Activated T-cell treated with anti-CD3 and anti-CD28 coated beads, Interleukin-2, amount 50 U/mL, for 1 hour (primary cell): ENCODE data around the gene CD300LD.

ENCODE experiments used
- DNase-seq: peaks from one replicate; pipeline ENCODE4 v3.0.0-alpha.2; 2020

The CD300LD gene

GRCh38 chr17:74542727-74543383 is 49.2 kb downstream of the CD300LD start:
- DNase-seq, result no peak

GRCh38 chr17:74542166-74542565 is 49.9 kb downstream of the CD300LD start:
- DNase-seq, result no peak

GRCh38 chr17:74541176-74542111 is 50.6 kb downstream of the CD300LD start:
- no peak for DNase-seq

GRCh38 chr17:74539281-74539820 is 52.7 kb downstream of the CD300LD start:
- no peak for DNase-seq

- no peak for DNase-seq
These were observed 55.2 kb downstream of the CD300LD start for GRCh38 chr17:74536890-74537289.

DNA sequence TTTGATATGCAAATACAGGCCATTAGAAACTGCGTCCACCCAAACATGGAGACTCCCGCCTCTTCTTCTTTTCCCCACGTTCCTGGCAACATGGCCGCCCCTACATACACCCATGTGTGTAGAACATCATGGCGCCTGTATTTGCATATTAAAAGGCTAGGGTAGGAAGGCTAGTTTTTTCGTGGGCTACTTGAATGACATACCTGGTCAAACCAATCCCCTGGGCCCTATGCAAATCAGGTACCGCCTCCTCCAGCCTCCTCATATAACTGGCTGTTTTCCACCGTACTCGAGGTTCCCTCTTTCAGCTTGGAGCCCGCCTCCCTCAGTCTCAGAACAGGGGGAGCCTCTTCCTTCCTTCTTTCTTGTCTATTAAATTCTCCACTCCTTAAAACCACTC is 60.0 kb downstream of the CD300LD start:
- no peak for DNase-seq

DNA sequence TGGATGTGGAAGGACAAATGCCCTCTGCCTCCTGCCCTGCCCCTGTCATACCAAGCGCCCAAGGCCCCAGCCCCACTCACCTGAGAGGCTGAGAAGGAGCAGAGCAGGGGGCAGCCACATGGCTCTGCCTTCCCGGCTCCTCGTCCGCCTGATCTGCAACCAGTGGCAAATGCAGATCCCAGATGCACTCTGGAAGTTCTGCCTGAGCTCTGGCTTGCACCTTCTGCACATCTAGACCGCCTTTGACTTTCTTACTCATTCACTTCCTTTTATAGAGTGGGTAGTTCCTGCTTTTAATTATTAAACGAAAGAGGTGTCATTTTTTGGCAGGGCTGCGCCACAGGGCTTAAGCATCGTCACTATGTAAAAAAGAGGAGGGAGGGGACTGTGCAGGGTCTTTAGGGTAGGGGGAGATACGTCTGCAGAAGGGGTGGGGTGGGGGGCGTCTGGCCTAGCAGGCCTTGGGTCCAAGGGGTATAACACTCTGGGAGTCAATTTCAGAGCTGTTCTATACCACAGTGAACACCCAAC is 60.8 kb downstream of the CD300LD start, which contains the start of gene CD300LB:
TSS of gene CD300LB (minus strand) at position 245 of the 531 bp plus-strand sequence. CDS start at position 120, 125 bp downstream.
- DNase-seq, result no peak

DNA sequence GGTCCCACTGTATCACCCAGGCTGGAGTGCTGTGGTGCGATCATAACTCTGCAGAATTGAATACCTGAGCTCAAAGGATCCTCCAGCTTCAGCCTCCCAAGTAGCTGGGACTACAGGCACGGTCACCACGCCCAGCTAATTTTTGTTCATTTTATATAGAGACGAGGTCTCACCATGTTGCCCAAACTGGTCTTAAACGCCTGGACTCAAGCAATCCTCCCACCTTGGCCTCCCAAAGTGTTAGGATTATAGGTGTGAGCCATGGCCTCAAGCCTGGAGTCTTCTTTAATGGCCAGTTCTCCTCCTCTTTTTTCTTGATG is 61.3 kb downstream of the CD300LD start:
- no peak for DNase-seq
